Testis (tissue), 3 donors: ENCODE measurements around the gene FYCO1. TPM values are rescaled to one million over a fixed set of nuclear protein-coding genes. Genes with fewer than 3 reads are reported as not detected.
A peak's percentile ranks its signal among the peaks of the same experiment; 100 is the strongest.

Experiments
- DNase-seq: peaks from one replicate; pipeline ENCODE4 v3.0.0-alpha.2; 2019
- H3K27ac ChIP-seq, 2 donors: fragments of 200-600 bp; sonication (generic); one replicate each; pipeline ENCODE4 v1.5.1; 2019
- H3K27me3 ChIP-seq: fragments of 200-600 bp; sonication (generic); one replicate; pipeline ENCODE4 v1.5.1; 2019
- H3K36me3 ChIP-seq: fragments of 200-600 bp; sonication (generic); one replicate; pipeline ENCODE4 v1.5.1; 2017; ENCODE audit warnings: low read depth; ENCODE audit errors: missing control alignments
- H3K4me1 ChIP-seq: fragments of 200-600 bp; sonication (generic); one replicate; pipeline ENCODE4 v1.5.1; 2019
- H3K4me3 ChIP-seq, 2 donors: fragments of 200-600 bp; sonication (generic); one replicate each; pipeline ENCODE4 v1.5.1; 2017 to 2019
- H3K9me3 ChIP-seq: fragments of 200-600 bp; sonication (generic); one replicate; pipeline ENCODE4 v1.5.1; 2017
- CTCF ChIP-seq, 3 experiments: fragments of 450-650 bp in 2 of 3; fragments of 200-600 bp in 1 of 3; sonication (generic) in 1 of 3; IDR thresholded peaks; one replicate each; pipeline ENCODE4 v1.5.1; 2016 to 2019; ENCODE audit warnings: antibody characterized with exemption in 3 of 3, mild to moderate bottlenecking in 2 of 3, moderate library complexity in 1 of 3
- POLR2A ChIP-seq: fragments of 450-650 bp; IDR thresholded peaks from one replicate; pipeline ENCODE4 v1.6.1; 2017; ENCODE audit warnings: antibody characterized with exemption, mild to moderate bottlenecking, moderate library complexity
- WGBS, 2 donors: methylation state at CpG; one replicate each; pipeline ENCODE4 v1.1.5; 2018; 5-methylcytosine and 5-hydroxymethylcytosine counted together
- intact Hi-C: fragments of 100-400 bp; cut with DNase I; formaldehyde crosslinking; loops from one replicate; pipeline ENCODE4 v1.15.1; 2023; ENCODE audit warnings: low total_unique reads
- polyA plus RNA-seq: library from polyadenylated mRNA; stranded (reverse); fragments of 350-450 nt; fragmentation: Illumina TruSeq; extraction: RNeasy Lipid Tissue Mini Kit (QIAGEN cat#74804); gene quantifications from one replicate; pipeline ENCODE4 v1.2.3, GENCODE V29; 2014; ENCODE audit warnings: low read depth, low replicate concordance; ENCODE audit not compliant: insufficient read depth
- total RNA-seq, 2 donors: library from RNA; depleted of rRNA; stranded (reverse); fragments of >200 nt; gene quantifications; one replicate each; pipeline ENCODE4 v1.2.3, GENCODE V29; 2016

The FYCO1 gene
- total and polyA plus RNA-seq, 3 donors from 2014 or later = 12.8 to 24.2 (median 21.7) TPM

DNA sequence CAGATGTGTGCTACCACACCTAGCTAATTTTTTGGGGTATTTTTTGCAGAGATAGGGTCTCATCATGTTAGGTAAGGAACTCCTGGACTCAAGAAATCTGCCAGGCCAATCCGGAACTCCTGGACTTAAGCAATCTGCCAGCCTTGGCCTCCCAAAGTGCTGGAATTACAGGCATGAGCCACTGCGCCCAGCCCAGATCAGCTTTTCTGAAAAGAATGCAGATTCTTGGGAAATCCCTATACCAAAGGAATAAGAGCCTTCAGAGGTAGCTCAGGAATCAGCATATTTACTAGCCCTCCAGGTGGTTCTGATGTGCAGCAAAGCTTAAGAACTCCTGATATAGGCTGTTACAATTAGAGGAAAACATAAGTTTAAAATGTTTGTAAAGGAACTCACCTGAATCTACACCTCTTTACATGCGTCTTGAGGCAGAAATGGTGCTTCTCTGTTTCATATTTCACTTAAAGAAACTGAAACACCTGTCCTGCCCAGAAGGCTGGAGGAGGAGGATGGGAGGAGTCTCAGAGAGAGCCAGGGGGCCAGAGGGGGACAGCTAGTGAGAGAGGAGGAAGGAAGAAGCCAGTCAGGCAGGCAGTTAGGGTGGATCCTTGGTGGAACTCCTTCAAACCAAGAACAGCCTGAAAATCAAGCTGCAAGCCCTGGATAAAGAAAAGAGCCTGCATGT, 31.5 kb upstream of the FYCO1 start, which contains the start of gene XCR1:
TSS of gene XCR1 (minus strand) at position 463 of the 685 bp plus-strand sequence. CDS start 5,536 bp downstream, outside the sequence.
- no peaks in the 10 kb centered on the region for H3K36me3 ChIP-seq
- no peaks in the 10 kb centered on the region for H3K4me1 ChIP-seq
- H3K9me3 ChIP-seq = no peaks in the 10 kb centered on the region
- 94 to 98% methylated on average over 3 of the region's 3 CpGs for WGBS, 2 donors
- no peaks in the 10 kb centered on the region for H3K27me3 ChIP-seq
- no peak for DNase-seq
- H3K4me3 ChIP-seq = no peak within 1 kb of the TSS
- no peak for TF ChIP-seq CTCF (IDR thresholded peaks at IDR 0.05)
- no peak for TF ChIP-seq POLR2A
- intact Hi-C loops = no loop called here
- no peak within 1 kb of the TSS for H3K27ac ChIP-seq

- intact Hi-C loops = no loop called here
- WGBS, 2 donors = 83 to 92% methylated on average over 1 of the region's 1 CpG
- Histone ChIP-seq H3K4me3 (no peak overlapping the region), H3K4me1 (no peaks in the 10 kb centered on the region), H3K27me3 (no peaks in the 10 kb centered on the region), H3K36me3 (no peaks in the 10 kb centered on the region), H3K27ac (no peak overlapping the region), H3K9me3 (no peaks in the 10 kb centered on the region)
- DNase-seq = no peak
- TF ChIP-seq POLR2A (no peak), CTCF (IDR thresholded peaks at IDR 0.05) (no peak)
Measured at GRCh38 chr3:46025139-46025538, 29.5 kb upstream of the FYCO1 start.

DNA sequence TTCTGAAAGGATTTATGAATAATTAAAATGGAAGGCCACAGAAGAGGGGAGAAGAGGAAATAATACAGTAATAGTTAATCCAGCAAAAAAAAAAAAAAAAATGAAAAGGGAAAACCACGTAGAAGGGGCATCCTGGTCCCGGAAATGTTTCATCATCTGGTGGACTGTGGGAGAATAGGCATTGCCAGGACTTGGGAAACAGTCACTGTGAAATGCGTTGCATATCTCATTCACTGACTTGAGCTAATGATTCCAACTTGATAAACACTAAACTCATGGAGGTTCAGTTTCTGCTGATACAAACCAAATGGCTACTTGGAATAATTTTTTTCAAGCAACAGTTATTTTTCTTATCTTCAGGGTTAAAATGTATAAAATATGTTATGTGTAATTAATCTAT, 28.5 kb upstream of the FYCO1 start:
- WGBS, 2 donors = 38 to 48% methylated on average over 3 of the region's 3 CpGs
- intact Hi-C loops = no loop called here
- no peak for DNase-seq

DNA sequence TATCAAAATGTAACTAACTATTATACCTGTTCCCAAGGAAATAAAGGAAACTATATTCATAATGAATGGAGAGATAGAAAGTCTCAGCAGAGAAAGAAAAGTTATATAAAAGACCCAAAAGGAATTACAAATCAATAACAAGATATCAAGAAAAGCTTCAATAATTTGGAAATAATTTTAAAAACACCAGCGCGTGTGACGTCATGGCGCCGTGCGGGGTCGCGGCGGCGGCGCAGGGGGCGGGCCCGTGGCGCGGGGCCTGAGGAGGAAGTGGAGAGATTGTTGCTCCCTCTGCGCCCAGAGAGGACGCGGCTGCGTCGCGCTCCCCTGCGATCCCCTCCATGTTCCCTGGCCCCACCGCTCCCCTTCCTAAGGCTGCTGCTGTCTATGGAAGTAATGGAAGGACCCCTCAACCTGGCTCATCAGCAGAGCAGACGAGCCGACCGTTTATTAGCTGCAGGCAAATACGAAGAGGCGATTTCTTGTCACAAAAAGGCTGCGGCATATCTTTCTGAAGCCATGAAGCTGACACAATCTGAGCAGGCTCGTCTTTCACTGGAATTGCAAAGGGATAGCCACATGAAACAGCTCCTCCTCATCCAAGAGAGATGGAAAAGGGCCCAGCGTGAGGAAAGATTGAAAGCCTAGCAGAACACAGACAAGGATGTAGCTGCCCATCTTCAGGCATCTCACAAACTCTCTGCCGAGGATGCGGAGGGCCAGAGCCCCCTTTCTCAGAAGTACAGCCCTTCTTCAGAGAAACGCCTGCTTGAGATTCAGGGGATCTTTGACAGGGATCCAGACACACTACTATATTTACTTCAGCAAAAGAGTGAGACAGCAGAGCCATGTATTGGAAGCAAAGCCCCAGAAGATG, 27.5 kb upstream of the FYCO1 start:
- no peaks in the 10 kb centered on the region for H3K9me3 ChIP-seq
- TF ChIP-seq CTCF (IDR thresholded peaks at IDR 0.05) (no peak), POLR2A (no peak)
- peak; percentile 48 for DNase-seq
- 72% methylated on average over 30 to 34 of the region's 34 CpGs for WGBS, 2 donors
- no peaks in the 10 kb centered on the region for H3K36me3 ChIP-seq
- H3K4me1 ChIP-seq = no peaks in the 10 kb centered on the region
- intact Hi-C loops = no loop called here
- H3K27ac ChIP-seq = no peak overlapping the region
- peak overlapping the region; percentile 33 to 54 for H3K4me3 ChIP-seq
- H3K27me3 ChIP-seq = no peaks in the 10 kb centered on the region

More for the DNA sequence above, 28.5 kb upstream of the FYCO1 start:
- Histone ChIP-seq H3K4me1 (no peaks in the 10 kb centered on the region), H3K36me3 (no peaks in the 10 kb centered on the region), H3K9me3 (no peaks in the 10 kb centered on the region), H3K27me3 (no peaks in the 10 kb centered on the region), H3K27ac (no peak overlapping the region), H3K4me3 (no peak overlapping the region)
- TF ChIP-seq POLR2A (no peak), CTCF (IDR thresholded peaks at IDR 0.05) (no peak)
